Measurements from ENCODE around the gene NPIPB12.
"Not testable (repeated sequence)": the region's sequence is repeated elsewhere in the genome, so short reads cannot be mapped to it uniquely, and the experiment has no call there.

Gene NPIPB12

DNA sequence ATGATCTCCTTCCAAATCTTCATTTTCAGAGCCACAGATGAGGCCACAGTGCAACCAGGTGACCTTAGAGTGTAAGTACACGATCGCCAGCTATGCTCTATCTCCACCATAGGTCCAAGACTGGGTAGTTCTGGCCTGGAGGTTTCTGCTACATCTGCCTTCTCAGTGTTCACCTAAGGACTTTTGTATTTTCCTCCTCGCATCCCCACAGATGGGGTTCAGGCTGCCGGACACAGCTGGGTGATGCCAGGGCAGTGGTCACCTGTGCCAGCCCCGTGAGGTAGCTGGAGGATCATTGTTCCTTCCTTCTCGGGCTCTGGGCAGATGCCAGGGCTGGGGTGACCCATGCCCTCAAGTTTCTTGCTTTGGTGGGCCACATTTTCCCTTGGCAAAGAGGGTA lies at the start of gene NPIPB12:
NPIPB12 (minus strand) TSS at position 101 of the 400 bp plus-strand sequence.
- H3K27ac Mint-ChIP-seq; DNase-seq (ENCODE audit: low spot score); H3K36me3 Mint-ChIP-seq (ENCODE audit: low read depth); H3K9me3 Mint-ChIP-seq; H3K4me1 Mint-ChIP-seq (ENCODE audit: low read depth); H3K4me3 Mint-ChIP-seq; H3K27me3 Mint-ChIP-seq (ENCODE audit: low read depth): not testable (repeated sequence)

DNA sequence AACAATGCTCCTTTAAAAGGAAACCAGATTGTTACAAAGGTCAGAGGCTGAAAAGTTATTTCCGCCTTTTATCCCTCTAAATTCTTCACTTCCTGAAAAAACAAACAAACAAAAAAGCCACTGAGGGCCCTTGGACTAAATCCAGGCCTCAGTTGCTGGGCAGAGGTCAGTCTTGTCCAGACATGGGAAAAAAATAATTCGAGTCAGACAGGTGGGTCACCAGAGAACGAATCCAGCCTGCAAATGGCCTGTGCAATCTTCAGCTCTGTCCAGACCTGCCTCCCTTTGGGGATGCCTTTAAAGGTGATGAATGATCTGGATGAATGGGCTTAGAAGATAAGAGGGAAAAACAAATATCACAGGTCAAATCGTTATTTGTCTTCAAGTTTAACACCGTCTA lies 15.3 kb upstream of the NPIPB12 start:
- not testable (repeated sequence) for H3K4me1 Mint-ChIP-seq (ENCODE audit: low read depth); H3K36me3 Mint-ChIP-seq (ENCODE audit: low read depth); H3K27ac Mint-ChIP-seq; H3K9me3 Mint-ChIP-seq; DNase-seq (ENCODE audit: low spot score); H3K27me3 Mint-ChIP-seq (ENCODE audit: low read depth); H3K4me3 Mint-ChIP-seq

- not testable (repeated sequence) for H3K4me3 Mint-ChIP-seq; H3K27me3 Mint-ChIP-seq (ENCODE audit: low read depth); H3K9me3 Mint-ChIP-seq; H3K36me3 Mint-ChIP-seq (ENCODE audit: low read depth); H3K27ac Mint-ChIP-seq; DNase-seq (ENCODE audit: low spot score); H3K4me1 Mint-ChIP-seq (ENCODE audit: low read depth)
These were observed 23.9 kb downstream of the NPIPB12 start for GRCh38 chr16:29482276-29482675.

DNA sequence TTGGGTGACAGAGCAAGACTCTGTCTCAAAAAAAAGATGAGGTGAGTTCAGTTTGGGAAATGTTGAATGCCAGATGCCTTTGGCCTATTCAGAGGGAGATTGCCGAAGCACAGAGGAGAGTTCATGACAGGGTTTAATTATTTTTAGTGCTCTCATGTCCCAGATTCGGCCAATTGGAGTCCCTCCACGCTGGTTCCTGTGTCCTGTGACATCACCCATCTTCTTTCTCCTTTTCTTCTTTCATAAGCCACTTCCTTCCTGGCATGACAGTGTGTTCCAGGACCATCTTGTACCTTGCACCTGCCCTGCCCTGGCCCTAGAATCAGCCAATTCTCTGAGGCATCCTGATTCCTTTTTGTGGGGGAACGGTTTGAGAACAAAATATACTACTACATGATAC lies 34.1 kb downstream of the NPIPB12 start:
- DNase-seq (ENCODE audit: low spot score); H3K36me3 Mint-ChIP-seq (ENCODE audit: low read depth); H3K27ac Mint-ChIP-seq; H3K9me3 Mint-ChIP-seq; H3K4me3 Mint-ChIP-seq; H3K4me1 Mint-ChIP-seq (ENCODE audit: low read depth); H3K27me3 Mint-ChIP-seq (ENCODE audit: low read depth): not testable (repeated sequence)

DNA sequence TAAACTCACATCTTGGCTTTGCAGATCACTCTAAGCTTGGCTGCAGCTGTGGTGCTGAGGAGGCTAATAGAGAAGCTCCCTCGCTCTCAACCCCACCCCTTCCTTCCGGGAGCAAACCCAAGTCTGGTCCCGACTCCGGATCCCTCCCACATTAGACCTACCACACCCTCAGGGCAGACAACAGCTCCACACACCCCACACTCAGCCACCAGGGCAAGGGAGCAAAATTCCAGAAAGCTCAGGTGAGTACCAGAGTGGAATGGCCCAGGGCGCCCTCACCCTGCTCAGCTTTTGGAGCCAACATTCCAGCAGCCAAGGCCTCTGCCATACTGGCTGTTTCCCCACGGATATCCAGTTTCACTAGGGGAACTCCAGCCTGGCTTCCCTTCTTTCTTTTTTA lies 36.5 kb downstream of the NPIPB12 start:
- peak overlapping the region; percentile 51 for H3K4me3 Mint-ChIP-seq

DNA sequence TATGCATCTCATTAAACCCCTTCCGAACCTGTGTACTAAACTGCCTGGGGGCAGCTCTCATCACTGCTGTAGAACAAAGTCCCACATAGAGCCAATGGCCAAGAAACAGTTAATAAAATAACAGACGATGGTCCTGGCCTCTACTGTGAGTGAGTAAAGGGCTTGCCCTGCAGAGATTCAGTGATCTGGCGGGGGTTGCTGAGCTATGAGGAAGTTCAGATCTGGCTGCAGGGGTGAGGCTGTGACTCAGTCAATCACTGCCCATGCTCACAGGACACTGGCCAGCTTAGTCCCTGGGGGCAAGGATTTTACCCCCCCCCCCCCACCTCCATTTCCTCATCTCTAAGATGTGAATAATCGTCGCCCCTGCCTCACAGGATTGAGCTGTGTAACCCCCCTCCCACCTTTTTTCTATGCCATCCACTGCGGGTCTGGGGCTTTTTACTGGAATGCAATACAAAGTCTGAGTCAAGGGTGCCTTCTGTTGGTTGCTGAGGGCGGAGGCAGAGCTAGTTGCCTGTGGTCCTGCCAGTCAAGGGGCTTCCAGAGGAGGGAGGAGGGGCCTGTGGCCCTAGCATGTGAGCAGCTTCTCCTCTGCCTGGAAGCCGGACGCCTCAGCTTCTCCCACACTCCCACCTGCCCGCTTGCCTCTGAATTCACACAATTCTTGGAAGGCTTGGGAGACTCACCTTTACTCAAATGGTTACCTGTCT lies 38.4 kb downstream of the NPIPB12 start:
- H3K27ac Mint-ChIP-seq; H3K36me3 Mint-ChIP-seq (ENCODE audit: low read depth); H3K4me3 Mint-ChIP-seq; H3K9me3 Mint-ChIP-seq; DNase-seq (ENCODE audit: low spot score); H3K4me1 Mint-ChIP-seq (ENCODE audit: low read depth); H3K27me3 Mint-ChIP-seq (ENCODE audit: low read depth): not testable (repeated sequence)

More for the DNA sequence above, 36.5 kb downstream of the NPIPB12 start:
- not testable (repeated sequence) for H3K27ac Mint-ChIP-seq; DNase-seq (ENCODE audit: low spot score); H3K9me3 Mint-ChIP-seq; H3K27me3 Mint-ChIP-seq (ENCODE audit: low read depth); H3K36me3 Mint-ChIP-seq (ENCODE audit: low read depth); H3K4me1 Mint-ChIP-seq (ENCODE audit: low read depth)

DNA sequence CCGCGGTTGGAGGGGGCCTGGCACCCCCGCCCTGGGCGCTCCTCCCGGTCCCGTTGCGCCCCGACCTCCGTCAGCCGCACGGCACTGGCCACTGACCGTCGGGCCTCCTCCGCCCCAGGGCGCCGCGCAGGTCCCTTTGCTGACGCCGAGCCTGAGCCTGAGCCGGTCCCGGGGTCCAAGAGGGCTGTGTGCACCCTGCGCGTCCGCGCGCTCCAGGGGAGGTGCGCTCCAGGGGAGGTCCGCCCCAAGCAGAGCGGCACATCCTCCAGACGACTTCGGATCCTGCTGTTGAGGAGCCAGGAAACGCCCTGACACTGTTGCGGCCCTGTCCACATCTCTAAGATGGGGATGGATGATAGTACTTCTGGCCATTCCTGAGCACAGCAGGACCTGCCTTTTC lies 39.3 kb downstream of the NPIPB12 start:
- H3K9me3 Mint-ChIP-seq; H3K27me3 Mint-ChIP-seq (ENCODE audit: low read depth): not testable (repeated sequence)

DNA sequence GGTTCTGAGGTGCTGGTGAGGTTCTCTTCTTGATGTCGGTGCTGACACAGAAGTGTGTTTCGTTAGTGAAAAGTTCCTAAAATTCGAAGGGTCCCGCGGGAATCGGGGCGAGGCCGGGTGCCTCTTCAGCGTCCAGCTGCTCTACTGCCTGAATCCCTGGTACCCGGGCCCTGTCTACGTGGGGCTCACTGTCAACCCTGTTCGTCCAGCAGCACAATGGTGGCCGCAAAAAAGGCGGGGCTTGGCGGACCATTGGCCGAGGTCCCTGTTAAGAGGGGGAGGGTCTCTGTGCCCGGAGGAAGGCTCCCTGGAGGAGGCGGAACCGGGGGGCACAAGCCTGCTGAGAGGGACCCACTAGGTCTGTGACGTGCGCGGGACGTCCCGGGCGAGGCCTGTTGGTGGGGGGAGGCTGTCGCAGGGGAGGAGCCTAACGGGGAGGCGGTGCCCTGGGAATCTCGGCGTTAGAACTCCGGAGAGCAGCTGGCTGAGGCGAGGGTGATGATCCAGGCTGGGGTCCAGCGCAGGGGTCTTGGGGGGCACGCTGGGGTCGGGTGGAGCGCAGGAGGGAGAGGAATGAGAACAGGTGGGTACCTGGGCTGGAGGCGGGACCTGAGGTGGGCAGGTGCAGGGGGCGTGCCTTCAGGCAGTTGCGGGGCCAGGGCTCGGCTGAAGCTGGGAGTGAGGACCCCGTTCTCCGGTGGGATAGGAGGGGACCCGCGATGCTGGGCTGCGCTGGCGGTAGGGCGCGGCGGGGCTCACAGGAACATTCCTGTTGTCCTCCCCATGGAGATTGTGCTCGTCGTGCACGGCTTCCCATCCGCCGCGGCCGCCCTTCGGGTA lies 40.0 kb downstream of the NPIPB12 start:
- not testable (repeated sequence) for H3K9me3 Mint-ChIP-seq; DNase-seq (ENCODE audit: low spot score); H3K36me3 Mint-ChIP-seq (ENCODE audit: low read depth); H3K4me1 Mint-ChIP-seq (ENCODE audit: low read depth); H3K27ac Mint-ChIP-seq; H3K4me3 Mint-ChIP-seq; H3K27me3 Mint-ChIP-seq (ENCODE audit: low read depth)

More for the DNA sequence above, 39.3 kb downstream of the NPIPB12 start:
- not testable (repeated sequence) for H3K4me3 Mint-ChIP-seq; H3K27ac Mint-ChIP-seq; H3K4me1 Mint-ChIP-seq (ENCODE audit: low read depth); H3K36me3 Mint-ChIP-seq (ENCODE audit: low read depth); DNase-seq (ENCODE audit: low spot score)

DNA sequence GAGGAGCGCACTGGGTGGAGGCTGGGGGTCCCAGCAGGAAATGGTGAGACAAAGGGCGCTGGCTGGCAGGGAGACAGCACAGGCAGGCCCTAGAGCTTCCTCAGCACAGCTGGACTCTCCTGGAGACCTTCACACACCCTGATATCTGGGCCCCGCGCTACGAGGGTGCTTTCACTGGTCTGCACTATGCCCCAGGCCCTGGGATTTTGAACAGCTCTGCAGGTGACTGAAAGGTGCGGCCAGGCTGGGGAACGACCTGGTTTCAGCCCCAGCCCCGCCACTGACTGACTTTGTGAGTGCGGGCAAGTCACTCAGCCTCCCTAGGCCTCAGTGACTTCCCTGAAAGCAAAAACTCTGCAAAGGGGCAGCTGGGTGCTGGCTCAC lies 45.6 kb downstream of the NPIPB12 start:
- H3K36me3 Mint-ChIP-seq (ENCODE audit: low read depth); H3K27me3 Mint-ChIP-seq (ENCODE audit: low read depth); DNase-seq (ENCODE audit: low spot score); H3K27ac Mint-ChIP-seq; H3K9me3 Mint-ChIP-seq; H3K4me1 Mint-ChIP-seq (ENCODE audit: low read depth); H3K4me3 Mint-ChIP-seq: not testable (repeated sequence)

GRCh38 chr16:29459706-29460646 lies 46.2 kb downstream of the NPIPB12 start, which contains the start of gene SULT1A4:
Gene SULT1A4, plus strand, starts transcription at chr16:29459913. Its CDS starts 1,473 bp downstream, at chr16:29461386.
- H3K27me3 Mint-ChIP-seq (ENCODE audit: low read depth); H3K4me1 Mint-ChIP-seq (ENCODE audit: low read depth); H3K9me3 Mint-ChIP-seq; DNase-seq (ENCODE audit: low spot score); H3K36me3 Mint-ChIP-seq (ENCODE audit: low read depth); H3K27ac Mint-ChIP-seq; H3K4me3 Mint-ChIP-seq: not testable (repeated sequence)

DNA sequence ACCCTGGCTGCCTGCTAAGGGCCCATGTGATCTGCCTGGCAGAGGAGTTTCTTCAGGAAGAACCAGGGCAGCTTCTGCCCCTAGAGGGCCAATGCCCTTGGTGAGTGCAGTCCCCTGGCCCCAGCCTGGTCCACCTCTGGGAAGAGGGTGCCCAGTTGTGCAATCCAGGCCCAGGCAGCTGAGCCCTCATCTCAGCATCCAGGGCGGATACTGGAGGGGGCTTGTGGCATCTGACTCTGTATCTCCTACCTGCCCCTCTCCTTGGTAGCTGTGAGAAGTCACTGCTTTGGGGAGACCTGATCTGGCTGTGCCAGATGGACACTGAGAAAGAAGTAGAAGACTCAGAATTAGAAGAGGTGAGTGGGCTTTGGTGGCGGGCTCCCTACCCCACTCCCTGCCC lies 48.5 kb downstream of the NPIPB12 start:
- H3K4me3 Mint-ChIP-seq; H3K9me3 Mint-ChIP-seq; H3K27me3 Mint-ChIP-seq (ENCODE audit: low read depth); H3K27ac Mint-ChIP-seq; H3K4me1 Mint-ChIP-seq (ENCODE audit: low read depth); DNase-seq (ENCODE audit: low spot score); H3K36me3 Mint-ChIP-seq (ENCODE audit: low read depth): not testable (repeated sequence)

DNA sequence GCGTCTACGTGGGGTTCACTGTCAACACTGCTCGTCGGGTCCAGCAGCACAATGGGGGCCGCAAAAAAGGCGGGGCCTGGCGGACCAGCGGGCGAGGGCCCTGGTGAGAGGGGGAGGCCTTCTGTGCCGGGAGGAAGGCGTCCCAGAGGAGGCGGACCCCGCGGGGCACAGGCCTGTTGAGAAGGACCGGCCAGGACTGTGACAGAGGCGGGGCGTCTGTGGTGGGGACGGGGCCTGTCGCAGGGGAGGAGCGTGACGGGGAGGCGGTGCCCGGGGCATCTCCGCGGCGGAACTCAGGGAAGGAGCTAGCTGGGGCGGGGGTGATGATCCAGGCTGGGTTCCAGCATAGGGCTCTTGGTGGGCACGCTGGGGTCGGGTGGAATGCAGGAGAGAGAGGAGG lies 51.4 kb downstream of the NPIPB12 start:
- not testable (repeated sequence) for DNase-seq (ENCODE audit: low spot score); H3K27ac Mint-ChIP-seq; H3K4me1 Mint-ChIP-seq (ENCODE audit: low read depth); H3K27me3 Mint-ChIP-seq (ENCODE audit: low read depth); H3K36me3 Mint-ChIP-seq (ENCODE audit: low read depth); H3K4me3 Mint-ChIP-seq; H3K9me3 Mint-ChIP-seq

DNA sequence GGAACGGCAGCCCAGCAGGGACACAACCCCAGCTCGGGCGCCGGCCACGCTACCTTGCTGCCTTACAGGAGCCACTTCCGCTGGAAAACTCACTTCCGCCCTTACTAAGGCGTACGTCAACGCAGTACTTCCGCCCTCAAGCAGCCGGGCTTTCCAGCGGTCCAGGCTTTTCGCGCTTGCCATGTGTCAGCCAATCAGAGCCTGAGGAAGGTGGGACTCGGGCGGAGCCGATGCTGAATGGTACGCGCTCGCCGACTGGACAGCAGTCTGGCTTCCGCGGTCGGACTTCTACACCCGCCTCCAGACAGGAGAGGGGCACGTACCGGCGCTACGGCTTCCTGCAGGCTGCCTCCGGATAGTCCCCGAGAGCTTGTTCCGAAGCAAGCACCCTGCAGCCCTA lies 51.9 kb downstream of the NPIPB12 start, which contains the start of the genes BOLA2 and SLX1B:
BOLA2 (minus strand) TSS at position 83 of the 400 bp plus-strand sequence. CDS start 98 bp downstream, outside the sequence.
SLX1B (plus strand) TSS at position 265 of the 400 bp plus-strand sequence.
- not testable (repeated sequence) for H3K9me3 Mint-ChIP-seq; DNase-seq (ENCODE audit: low spot score); H3K27me3 Mint-ChIP-seq (ENCODE audit: low read depth); H3K4me1 Mint-ChIP-seq (ENCODE audit: low read depth); H3K27ac Mint-ChIP-seq; H3K36me3 Mint-ChIP-seq (ENCODE audit: low read depth); H3K4me3 Mint-ChIP-seq

DNA sequence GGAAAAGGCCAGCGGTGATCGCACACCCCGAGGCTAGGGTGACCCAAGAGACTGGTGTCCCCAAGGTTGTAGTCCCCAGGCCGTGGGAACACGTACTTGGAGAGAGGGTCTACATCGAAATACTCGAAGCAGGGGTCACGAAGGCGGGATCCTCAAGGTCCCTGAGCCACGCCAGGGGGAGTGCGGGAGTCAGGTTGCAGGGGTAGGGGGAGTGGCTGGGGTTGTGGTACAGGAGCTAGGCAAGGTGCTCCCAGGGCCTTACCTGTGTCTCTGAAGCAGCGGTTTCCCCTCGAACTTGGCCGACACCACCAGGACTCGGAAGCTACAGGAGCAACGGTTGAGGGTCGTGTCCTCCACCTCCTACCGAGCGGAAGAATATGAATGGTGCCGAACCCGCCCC lies 52.5 kb downstream of the NPIPB12 start:
- H3K36me3 Mint-ChIP-seq (ENCODE audit: low read depth); H3K27me3 Mint-ChIP-seq (ENCODE audit: low read depth): not testable (repeated sequence)

More for the DNA sequence above, 52.5 kb downstream of the NPIPB12 start:
- H3K4me3 Mint-ChIP-seq; DNase-seq (ENCODE audit: low spot score); H3K9me3 Mint-ChIP-seq; H3K27ac Mint-ChIP-seq; H3K4me1 Mint-ChIP-seq (ENCODE audit: low read depth): not testable (repeated sequence)
